Measurements from ENCODE around the gene BACH2.

DNA sequence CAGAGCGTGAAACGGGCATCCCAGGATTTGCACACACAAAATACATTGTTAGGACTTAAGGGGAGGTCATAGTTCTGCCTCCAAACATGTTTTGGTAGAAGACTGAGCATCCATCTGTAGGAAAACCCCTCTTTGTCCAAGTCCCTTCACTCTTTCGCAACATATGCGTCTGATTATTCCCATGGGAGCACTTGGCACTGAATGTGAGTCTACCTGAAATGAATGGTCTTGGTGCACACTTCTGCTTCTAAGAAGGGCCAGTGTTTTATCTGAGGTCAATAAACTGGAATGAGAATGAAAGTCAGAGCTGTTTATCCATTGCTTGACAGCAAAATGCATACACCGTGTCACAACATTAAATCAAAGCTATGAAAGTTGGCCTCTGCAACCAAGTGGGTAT, 369.4 kb downstream of the BACH2 start:
- TF ChIP-seq POLR2AphosphoS5 (IDR thresholded peaks at IDR 0.05; ENCODE audit: low read depth, low read length) (no peak; the same call in 1 of the 2 replicates), SIN3A (IDR thresholded peaks at IDR 0.05; ENCODE audit: borderline replicate concordance, insufficient read depth, low read length) (no peak)
- TF ChIP-seq, protein P1, sequence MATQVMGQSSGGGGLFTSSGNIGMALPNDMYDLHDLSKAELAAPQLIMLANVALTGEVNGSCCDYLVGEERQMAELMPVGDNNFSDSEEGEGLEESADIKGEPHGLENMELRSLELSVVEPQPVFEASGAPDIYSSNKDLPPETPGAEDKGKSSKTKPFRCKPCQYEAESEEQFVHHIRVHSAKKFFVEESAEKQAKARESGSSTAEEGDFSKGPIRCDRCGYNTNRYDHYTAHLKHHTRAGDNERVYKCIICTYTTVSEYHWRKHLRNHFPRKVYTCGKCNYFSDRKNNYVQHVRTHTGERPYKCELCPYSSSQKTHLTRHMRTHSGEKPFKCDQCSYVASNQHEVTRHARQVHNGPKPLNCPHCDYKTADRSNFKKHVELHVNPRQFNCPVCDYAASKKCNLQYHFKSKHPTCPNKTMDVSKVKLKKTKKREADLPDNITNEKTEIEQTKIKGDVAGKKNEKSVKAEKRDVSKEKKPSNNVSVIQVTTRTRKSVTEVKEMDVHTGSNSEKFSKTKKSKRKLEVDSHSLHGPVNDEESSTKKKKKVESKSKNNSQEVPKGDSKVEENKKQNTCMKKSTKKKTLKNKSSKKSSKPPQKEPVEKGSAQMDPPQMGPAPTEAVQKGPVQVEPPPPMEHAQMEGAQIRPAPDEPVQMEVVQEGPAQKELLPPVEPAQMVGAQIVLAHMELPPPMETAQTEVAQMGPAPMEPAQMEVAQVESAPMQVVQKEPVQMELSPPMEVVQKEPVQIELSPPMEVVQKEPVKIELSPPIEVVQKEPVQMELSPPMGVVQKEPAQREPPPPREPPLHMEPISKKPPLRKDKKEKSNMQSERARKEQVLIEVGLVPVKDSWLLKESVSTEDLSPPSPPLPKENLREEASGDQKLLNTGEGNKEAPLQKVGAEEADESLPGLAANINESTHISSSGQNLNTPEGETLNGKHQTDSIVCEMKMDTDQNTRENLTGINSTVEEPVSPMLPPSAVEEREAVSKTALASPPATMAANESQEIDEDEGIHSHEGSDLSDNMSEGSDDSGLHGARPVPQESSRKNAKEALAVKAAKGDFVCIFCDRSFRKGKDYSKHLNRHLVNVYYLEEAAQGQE (IDR thresholded peaks at IDR 0.05; ENCODE audit: insufficient read depth in 1 of 2, low read depth in 2 of 2, low read length in 2 of 2): no peak

Data from PFSK-1 (cell line).